Measurements from ENCODE around the gene SSC4D.

SSC4D gene

DNA sequence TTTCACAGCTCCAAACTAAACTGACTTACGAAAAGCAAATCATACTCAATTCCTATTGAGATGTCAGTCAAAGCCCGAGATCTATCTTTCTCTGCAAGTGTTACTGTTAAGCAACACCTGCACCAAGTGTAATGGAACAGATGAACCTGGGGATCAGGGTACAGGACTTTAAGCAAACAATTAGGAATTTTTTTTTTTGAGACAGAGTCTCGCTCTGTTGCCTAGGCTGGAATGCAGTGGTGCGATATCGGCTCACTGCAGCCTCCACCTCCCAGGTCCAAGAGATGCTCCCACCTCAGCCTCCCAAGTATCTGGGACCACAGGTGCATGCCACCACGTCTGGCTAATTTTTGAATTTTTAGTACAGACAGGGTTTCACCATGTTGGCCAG lies 65.6 kb downstream of the SSC4D start:
- Mint-ChIP-seq H3K27me3 (ENCODE audit: low read depth) (no peaks in the 10 kb centered on the region), H3K36me3 (ENCODE audit: low read depth) (peaks cover 59% of the 10 kb centered on the region), H3K4me1 (ENCODE audit: low read depth) (peaks cover 51% of the 10 kb centered on the region)

DNA sequence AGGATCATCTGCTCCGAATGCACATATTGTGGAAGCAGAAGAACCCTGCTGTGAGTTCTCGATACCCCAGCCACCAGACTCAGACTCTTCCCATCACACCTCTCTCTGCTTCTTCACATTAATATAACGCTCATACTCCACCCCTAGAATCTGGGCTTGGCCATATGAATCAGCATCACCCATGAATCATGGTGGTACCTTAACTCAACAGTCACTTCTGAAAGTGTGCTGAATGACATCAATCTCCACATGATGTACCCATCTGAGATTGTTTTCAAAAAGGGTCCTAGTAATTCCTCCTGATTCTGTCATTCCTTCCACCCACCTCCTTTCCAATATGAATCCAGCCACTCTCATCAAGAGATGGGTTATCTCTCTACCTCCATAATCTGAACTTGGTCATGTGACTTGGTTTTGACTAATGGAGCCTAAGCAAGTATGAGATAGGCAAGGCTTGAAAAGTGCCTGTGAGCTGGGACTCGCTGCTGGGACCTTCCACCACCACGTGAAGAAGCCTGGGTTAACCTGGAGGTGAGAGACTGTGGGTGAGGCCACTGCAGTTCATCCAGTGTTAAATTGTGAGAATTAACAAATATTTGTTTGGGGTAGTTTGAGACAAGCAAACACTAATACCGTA lies 66.1 kb downstream of the SSC4D start:
- H3K4me3 Mint-ChIP-seq = no peak overlapping the region
- H3K27me3 Mint-ChIP-seq (ENCODE audit: low read depth) = no peaks in the 10 kb centered on the region
- peak; percentile 27 for DNase-seq (ENCODE audit: low spot score)
- peak overlapping the region; percentile 1 for H3K27ac Mint-ChIP-seq
- no peaks in the 10 kb centered on the region for H3K9me3 Mint-ChIP-seq
- peaks cover 60% of the 10 kb centered on the region for H3K36me3 Mint-ChIP-seq (ENCODE audit: low read depth)
- peaks cover 51% of the 10 kb centered on the region for H3K4me1 Mint-ChIP-seq (ENCODE audit: low read depth)

More for the DNA sequence above, 65.6 kb downstream of the SSC4D start:
- no peak overlapping the region for H3K4me3 Mint-ChIP-seq
- no peak overlapping the region for H3K27ac Mint-ChIP-seq
- no peak for DNase-seq (ENCODE audit: low spot score)
- H3K9me3 Mint-ChIP-seq = no peaks in the 10 kb centered on the region

DNA sequence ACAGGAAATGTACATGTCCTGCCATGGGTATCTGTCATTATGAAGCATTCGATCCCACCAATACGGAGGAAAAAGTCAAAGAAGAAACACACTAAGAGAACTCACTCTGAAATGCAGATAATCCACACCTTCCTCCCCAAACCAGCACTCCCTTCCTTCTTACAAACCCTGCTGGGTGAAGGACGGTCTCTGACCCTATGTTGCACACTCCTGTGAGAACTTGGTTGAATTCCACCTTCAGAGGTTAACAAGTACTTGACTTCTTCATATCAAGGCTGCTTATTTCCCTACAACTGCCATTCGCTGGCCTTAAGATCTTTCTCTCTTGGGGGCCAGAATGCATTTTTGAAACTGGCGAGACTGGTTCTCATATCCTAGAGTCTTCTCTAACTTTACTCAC lies 67.3 kb downstream of the SSC4D start:
- Mint-ChIP-seq H3K4me1 (ENCODE audit: low read depth) (peaks cover 44% of the 10 kb centered on the region), H3K4me3 (no peak overlapping the region), H3K36me3 (ENCODE audit: low read depth) (peaks cover 61% of the 10 kb centered on the region), H3K9me3 (no peaks in the 10 kb centered on the region), H3K27me3 (ENCODE audit: low read depth) (no peaks in the 10 kb centered on the region), H3K27ac (peak overlapping the region; percentile 23)
- no peak for DNase-seq (ENCODE audit: low spot score)

DNA sequence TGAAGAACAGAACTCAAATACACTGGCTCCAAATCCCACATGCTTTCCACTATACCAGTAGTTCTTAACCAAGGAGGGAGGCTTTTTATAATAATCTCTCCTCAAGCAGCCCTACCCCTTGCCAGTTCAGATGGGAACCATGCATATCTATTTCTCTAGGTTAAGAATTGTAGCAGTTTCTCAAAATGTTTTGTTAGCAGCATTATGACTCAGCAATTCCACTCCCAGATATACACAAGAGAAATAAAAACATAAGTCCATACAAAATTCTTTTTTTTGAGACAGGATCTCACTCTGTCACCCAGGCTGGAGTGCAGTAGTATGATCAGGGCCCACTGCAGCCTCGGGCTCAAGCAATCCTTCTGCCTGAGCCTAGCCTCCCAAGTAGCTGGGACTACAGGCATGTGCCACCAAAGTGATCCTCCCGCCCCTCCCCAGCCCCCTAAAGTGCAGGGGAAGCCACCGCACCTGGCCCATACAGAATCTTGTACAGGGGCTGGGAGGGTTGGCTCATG lies 68.8 kb downstream of the SSC4D start:
- Mint-ChIP-seq H3K27me3 (ENCODE audit: low read depth) (no peaks in the 10 kb centered on the region), H3K9me3 (no peaks in the 10 kb centered on the region), H3K4me3 (no peak overlapping the region), H3K27ac (peak overlapping the region; percentile 47), H3K4me1 (ENCODE audit: low read depth) (peaks cover 32% of the 10 kb centered on the region), H3K36me3 (ENCODE audit: low read depth) (peaks cover 52% of the 10 kb centered on the region)
- no peak for DNase-seq (ENCODE audit: low spot score)
